ENCODE data around the gene PRKN. TPM values are rescaled to one million over a fixed set of nuclear protein-coding genes. Genes with fewer than 3 reads are reported as not detected.

Gene PRKN
- total RNA-seq, 1 donor from 2014 or later: 0.91 TPM

GRCh38 chr6:161369339-161369738, 1358.2 kb downstream of the PRKN start:
- intact Hi-C loops (cut with micrococcal nuclease): no loop called here

DNA sequence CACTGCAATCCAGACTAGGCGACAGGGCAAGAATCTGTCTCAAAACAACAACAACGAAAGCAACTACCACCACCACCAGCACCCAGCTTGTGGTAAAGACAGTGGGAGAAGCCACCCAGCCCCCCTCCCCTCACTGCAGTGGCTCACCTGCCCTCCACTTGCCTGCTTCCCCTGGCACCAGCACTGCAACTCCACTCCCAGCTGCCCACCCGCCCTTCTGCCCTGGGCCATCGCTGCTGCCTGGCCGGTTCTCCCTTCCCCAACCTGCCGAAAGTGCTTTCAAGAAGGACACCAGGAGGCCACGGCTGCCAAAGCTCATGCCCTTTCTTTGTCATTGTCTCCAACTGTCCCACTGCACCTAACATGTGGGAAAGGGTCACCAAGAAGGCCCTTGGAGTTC, 1359.1 kb downstream of the PRKN start:
- intact Hi-C loops (cut with micrococcal nuclease): no loop called here

DNA sequence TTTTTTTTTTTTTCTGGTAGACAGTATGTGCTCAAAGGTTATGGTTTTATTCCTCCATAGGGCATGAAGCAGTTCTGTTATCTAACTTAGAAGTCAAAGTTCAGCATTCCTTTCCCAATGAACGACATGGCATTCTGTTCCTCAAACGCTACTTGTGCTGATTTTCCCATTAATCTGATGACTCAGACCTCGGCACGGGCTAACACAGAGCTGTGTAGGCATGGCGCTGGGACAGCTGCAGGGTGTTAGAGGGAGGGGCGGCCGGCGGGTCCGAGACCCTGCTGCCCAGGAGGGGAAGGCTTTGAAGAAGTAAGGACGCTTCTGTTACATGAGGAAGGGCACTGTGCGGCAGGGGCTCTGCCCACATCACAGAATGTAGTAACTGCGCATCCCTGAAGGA, 1360.1 kb downstream of the PRKN start:
- intact Hi-C loops (cut with micrococcal nuclease): no loop called here

DNA sequence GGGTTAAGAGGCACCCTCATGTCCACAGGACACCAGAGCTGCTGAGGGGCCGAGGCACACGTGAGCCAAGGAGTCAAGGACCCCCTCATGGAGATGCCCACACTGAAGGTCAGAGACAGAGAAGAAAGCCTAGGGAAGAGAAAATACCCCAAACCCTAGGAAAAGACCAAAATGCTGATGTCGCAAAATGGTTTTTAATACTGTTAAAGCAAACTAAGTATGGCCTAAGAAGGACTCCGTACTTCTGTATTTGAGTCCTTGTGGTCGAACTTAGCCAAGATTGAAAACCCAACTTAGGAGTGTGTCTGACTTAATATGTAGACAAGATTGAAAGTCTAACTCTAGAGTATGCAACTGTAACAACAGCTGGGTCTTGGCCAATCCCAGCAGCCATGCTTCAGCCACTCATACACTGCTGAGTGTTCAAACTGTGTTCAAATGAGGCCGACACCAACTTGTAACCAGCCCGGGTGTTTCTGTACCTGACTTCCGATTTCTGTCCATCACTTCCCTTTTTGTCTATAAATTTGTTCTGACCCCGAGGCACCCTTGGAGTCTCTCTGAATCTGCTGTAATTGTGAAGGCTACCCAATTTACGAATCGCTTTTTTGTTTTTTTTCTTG, 1361.2 kb downstream of the PRKN start:
- intact Hi-C loops (cut with micrococcal nuclease): no loop called here

DNA sequence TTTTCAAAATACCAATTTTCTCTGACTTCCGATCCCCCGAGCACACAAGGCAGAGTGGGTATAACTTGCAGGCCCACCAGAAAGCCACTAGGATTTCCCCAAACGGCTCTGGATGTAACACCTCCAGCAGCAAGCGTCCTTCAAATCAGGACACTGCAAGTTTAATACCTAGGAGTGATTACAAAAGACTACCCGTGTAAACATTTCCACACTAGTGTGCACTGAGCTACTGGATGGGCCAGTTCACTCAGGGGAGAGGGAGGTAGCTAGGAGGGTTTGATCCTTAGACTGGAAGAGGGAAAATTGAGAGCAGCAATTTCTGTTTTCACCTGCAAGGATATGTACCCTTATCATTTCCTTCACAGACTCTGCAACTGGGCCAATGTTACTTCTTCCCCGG, 1361.9 kb downstream of the PRKN start:
- intact Hi-C loops (cut with micrococcal nuclease): no loop called here

- intact Hi-C loops (cut with micrococcal nuclease): no loop called here
Observed at GRCh38 chr6:161363286-161363685, 1364.3 kb downstream of the PRKN start.

- intact Hi-C loops (cut with micrococcal nuclease): no loop called here
Observed at GRCh38 chr6:161362266-161362665, 1365.3 kb downstream of the PRKN start.

DNA sequence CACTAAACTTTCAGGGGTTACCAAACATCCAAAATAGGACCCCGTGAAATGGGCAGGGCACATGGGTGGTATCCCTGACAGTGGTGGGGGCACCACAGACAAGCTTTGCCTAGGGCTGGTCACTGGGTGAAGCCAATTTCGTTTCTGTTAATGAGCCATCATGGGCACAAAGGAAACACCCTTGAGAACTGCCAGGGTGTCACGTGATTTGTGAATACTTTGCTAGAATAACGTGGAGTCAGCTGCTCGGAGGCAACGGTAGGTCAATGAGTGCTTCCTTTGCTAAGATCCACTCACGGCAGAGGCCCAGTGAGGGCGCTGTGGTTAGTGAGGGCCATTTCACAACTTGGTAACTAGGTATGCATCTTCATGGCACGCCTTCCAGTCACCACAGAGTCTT, 1366.0 kb downstream of the PRKN start:
- intact Hi-C loops (cut with micrococcal nuclease): no loop called here

DNA sequence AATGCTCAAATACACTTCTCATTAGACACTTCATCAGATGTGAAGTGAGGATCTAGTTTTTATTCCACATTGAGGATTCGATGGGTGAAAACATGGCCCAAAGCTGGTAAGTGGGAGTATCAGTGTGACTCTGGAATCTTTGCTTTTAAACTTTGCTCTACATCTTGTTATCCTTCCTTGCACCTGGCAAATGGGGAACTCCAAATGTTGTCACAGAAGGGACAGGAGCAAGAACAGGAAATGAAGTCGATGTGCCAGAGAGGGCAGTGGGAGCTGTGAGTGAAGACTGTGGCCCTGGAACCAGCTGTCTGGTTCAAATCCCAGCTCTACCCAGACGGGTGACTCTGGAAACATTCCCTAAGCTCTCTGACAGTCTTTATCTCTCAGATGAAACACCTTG, 1367.0 kb downstream of the PRKN start:
- intact Hi-C loops (cut with micrococcal nuclease): no loop called here

- intact Hi-C loops (cut with micrococcal nuclease): no loop called here
Observed at GRCh38 chr6:161359618-161359945, 1368.0 kb downstream of the PRKN start.

GRCh38 chr6:161356167-161356854, 1371.3 kb downstream of the PRKN start:
- intact Hi-C loops (cut with micrococcal nuclease): no loop called here

DNA sequence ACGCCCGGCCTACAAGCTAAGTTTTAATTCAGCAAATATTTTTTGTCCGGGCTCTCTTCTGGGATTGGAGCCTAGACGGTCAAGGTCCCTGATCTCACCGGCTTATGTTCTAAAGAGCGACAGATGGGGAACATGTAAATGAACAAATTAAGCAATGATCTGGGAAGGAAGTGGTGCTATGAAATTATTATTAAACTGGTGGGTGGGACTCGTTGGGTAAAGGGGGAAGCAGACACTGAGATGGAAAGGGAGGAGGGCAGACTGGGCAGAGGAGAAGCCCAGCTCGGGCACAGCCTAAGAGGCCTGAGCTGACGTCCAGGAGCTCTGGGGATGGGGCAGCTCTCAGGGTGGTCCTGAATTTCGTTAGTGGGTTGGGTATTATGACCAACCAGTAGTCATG, 1371.9 kb downstream of the PRKN start:
- intact Hi-C loops (cut with micrococcal nuclease): no loop called here

- intact Hi-C loops (cut with micrococcal nuclease): no loop called here
Observed at GRCh38 chr6:161354956-161355355, 1372.6 kb downstream of the PRKN start.

- intact Hi-C loops (cut with micrococcal nuclease): no loop called here
Observed at GRCh38 chr6:161354276-161354840, 1373.2 kb downstream of the PRKN start.

DNA sequence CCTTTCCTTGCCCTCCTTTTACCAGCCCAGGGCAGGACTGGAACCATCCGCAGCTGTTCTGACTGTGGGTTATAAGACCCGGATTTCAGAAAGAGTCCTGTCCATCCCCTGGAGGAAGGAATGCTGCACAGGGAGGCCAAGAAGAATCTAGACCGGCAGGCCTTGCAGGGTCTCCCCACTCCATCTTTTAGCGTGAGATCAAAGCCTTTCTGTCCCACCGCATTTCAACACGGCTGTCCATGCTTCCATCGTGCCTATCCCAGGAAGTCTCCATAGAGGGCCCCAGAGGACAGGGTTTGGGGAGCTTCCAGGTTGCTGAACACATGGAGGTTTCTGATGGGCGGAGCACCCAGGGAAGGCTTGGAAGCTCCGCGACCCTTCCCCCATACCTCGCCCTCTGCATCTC, 1374.4 kb downstream of the PRKN start:
- intact Hi-C loops (cut with micrococcal nuclease): no loop called here

GRCh38 chr6:161351858-161352257, 1375.7 kb downstream of the PRKN start:
- intact Hi-C loops (cut with micrococcal nuclease): no loop called here

GRCh38 chr6:161349886-161350285, 1377.7 kb downstream of the PRKN start:
- intact Hi-C loops (cut with micrococcal nuclease): no loop called here

- intact Hi-C loops (cut with micrococcal nuclease): no loop called here
Observed at GRCh38 chr6:161348628-161348994, 1379.0 kb downstream of the PRKN start.

GRCh38 chr6:161347988-161348627, 1379.5 kb downstream of the PRKN start:
- intact Hi-C loops (cut with micrococcal nuclease): no loop called here

- intact Hi-C loops (cut with micrococcal nuclease): no loop called here
Observed at GRCh38 chr6:161347125-161347524, 1380.4 kb downstream of the PRKN start.

- intact Hi-C loops (cut with micrococcal nuclease): no loop called here
Observed at GRCh38 chr6:161346717-161347116, 1380.8 kb downstream of the PRKN start.

- intact Hi-C loops (cut with micrococcal nuclease): no loop called here
Observed at GRCh38 chr6:161344626-161345025, 1382.9 kb downstream of the PRKN start.

DNA sequence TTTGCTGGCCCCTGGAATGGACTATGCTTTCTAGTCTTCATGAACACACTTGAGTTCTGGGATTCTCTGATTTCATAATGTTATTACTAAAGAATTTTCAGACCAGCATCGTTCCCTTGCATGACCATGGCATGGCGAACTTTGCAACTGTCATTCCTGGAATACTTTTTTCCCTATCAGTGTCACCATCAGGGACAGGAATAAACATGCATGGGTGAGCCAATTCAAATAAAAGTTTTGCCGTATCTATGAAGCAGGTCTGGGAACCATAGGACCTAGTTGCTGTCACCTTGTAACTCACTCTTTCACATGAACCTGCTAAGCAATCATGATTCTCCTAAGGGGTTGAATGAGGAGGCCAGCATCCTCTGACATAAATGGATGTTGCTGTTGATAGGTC, 1385.5 kb downstream of the PRKN start:
- intact Hi-C loops (cut with micrococcal nuclease): no loop called here
